K562 (cell line): ENCODE data around the gene C6orf89. TPM values are rescaled to one million over a fixed set of nuclear protein-coding genes. Genes with fewer than 3 reads are reported as not detected.

Source experiments
- AFF4 ChIP-seq: sonication (generic); formaldehyde crosslinking; IDR thresholded peaks from 2 replicates; pipeline ENCODE4 v1.8.0; 2023; ENCODE audit warnings: mild to moderate bottlenecking, missing genetic modification reagents
- BRF1 ChIP-seq: IDR thresholded peaks from 3 replicates; pipeline ENCODE4 v1.6.1; 2011; ENCODE audit warnings: borderline replicate concordance, mild to moderate bottlenecking; ENCODE audit not compliant: insufficient read length; ENCODE audit errors: extremely low read depth
- CBFA2T3 ChIP-seq: fragments of 450-650 bp; IDR thresholded peaks from 2 replicates; pipeline ENCODE4 v1.6.1; 2017
- EP400 ChIP-seq: fragments of 450-650 bp; IDR thresholded peaks from 2 replicates; pipeline ENCODE4 v1.6.1; 2017; ENCODE audit warnings: antibody characterized with exemption, mild to moderate bottlenecking, moderate library complexity
- FOS ChIP-seq: IDR thresholded peaks from 3 replicates; pipeline ENCODE4 v1.6.1; 2011; ENCODE audit not compliant: insufficient read length; ENCODE audit errors: extremely low read depth
- GATA2 ChIP-seq: sonication (generic); formaldehyde crosslinking; IDR thresholded peaks from 2 replicates; pipeline ENCODE4 v1.4.0; 2020; ENCODE audit warnings: mild to moderate bottlenecking, missing genetic modification reagents
- IRF1 ChIP-seq: sonication (generic); formaldehyde crosslinking; IDR thresholded peaks from 2 replicates; pipeline ENCODE4 v1.8.0; 2022; ENCODE audit warnings: missing genetic modification reagents, mild to moderate bottlenecking, borderline replicate concordance
- PHF8 ChIP-seq: fragments of 200-600 bp; sonication (generic); IDR thresholded peaks from 2 replicates; pipeline ENCODE4 v1.6.1; 2012; ENCODE audit warnings: mixed run types, mild to moderate bottlenecking, inconsistent platforms, low read length, moderate library complexity, borderline replicate concordance
- SP2 ChIP-seq: IDR thresholded peaks from 2 replicates; pipeline ENCODE4 v1.6.1; 2011; ENCODE audit warnings: mild to moderate bottlenecking, low read depth, low read length, moderate library complexity; ENCODE audit not compliant: poor library complexity, severe bottlenecking; ENCODE audit errors: extremely low read depth
- ZBTB33 ChIP-seq: sonication (generic); formaldehyde crosslinking; IDR thresholded peaks from 2 replicates; pipeline ENCODE4 v1.8.1; 2023; ENCODE audit warnings: mild to moderate bottlenecking, missing genetic modification reagents
- ZNF280B ChIP-seq: fragments of 250-450 bp; sonication (Bioruptor Pico); IDR thresholded peaks from 2 replicates; pipeline ENCODE4 v1.5.1; 2021; ENCODE audit warnings: mild to moderate bottlenecking
- ZNF444 ChIP-seq: fragments of 250-450 bp; sonication (Bioruptor Pico); IDR thresholded peaks from 2 replicates; pipeline ENCODE4 v1.4.0; 2020; ENCODE audit warnings: mild to moderate bottlenecking, moderate library complexity
- ZNF586 ChIP-seq: fragments of 450-650 bp; formaldehyde crosslinking; conservative IDR thresholded peaks from 2 replicates; pipeline ENCODE4 v1.4.0; 2020; ENCODE audit warnings: mild to moderate bottlenecking, moderate library complexity
- polyA plus RNA-seq, 8 experiments: library from polyadenylated mRNA; depleted of rRNA in 4 of 8; stranded (reverse) in 5 of 8; unstranded in 3 of 8; fragments of >200 nt; fragmentation: Nextera tagmentation in 2 of 8; fragmentation: Illumina TruSeq in 1 of 8; extraction: Ambion mirVana in 2 of 8; extraction: Trizol in 1 of 8; gene quantifications; 2 replicates each; pipeline versions ENCODE4 v1.2.1 to v1.2.3, GENCODE V29; 2011 to 2014; ENCODE audit warnings: inconsistent platforms in 1 of 8, missing spikeins in 1 of 8
- total RNA-seq, 7 experiments: library from RNA; depleted of rRNA in 6 of 7; stranded (reverse); fragments of >200 nt in 6 of 7; fragmentation: Illumina TruSeq in 2 of 7; extraction: Trizol in 2 of 7; gene quantifications; 2 replicates each; pipeline versions ENCODE4 v1.2.1 to v1.2.3, GENCODE V29; 2011 to 2021; ENCODE audit warnings: low replicate concordance in 1 of 7

Gene C6orf89
- total and polyA plus RNA-seq, 9 of the 15 experiments (the other 6 are each of a cell fraction or from before 2014, with no cell fraction given) = 35.2 to 111 (median 58.5) TPM

- peak; percentile 91 for TF ChIP-seq EP400
- TF ChIP-seq ZNF280B (CRISPR knock-in tag) = no peak
- 0 out of 2 replicates have a peak, but pooled peaks have one; percentile 31 for TF ChIP-seq ZBTB33 (CRISPR knock-in tag)
- no peak for TF ChIP-seq FOS
- TF ChIP-seq ZNF586 (CRISPR knock-in tag) = no peak
- no peak for TF ChIP-seq GATA2 (CRISPR knock-in tag)
- TF ChIP-seq BRF1 = no peak
- peak; percentile 75; the same call in 1 of the 2 replicates for TF ChIP-seq PHF8
- no peak; the same call in 1 of the 2 replicates for TF ChIP-seq AFF4 (CRISPR knock-in tag)
- no peak for TF ChIP-seq SP2
- TF ChIP-seq ZNF444 = no peak
- TF ChIP-seq CBFA2T3 = peak; percentile 37; the same call in 1 of the 2 replicates
- TF ChIP-seq IRF1 (CRISPR knock-in tag) = no peak
These were observed at the start of gene C6orf89 (continued) for GRCh38 chr6:36885461-36886401.
